Activated naive CD8-positive, alpha-beta T cell treated with anti-CD3 and anti-CD28 coated beads, Interleukin-2, amount 50 U/mL, for 16 hours (primary cell): ENCODE results near the gene TRABD2B.
"Not testable (repeated sequence)": the region's sequence is repeated elsewhere in the genome, so short reads cannot be mapped to it uniquely, and the experiment has no call there.

ENCODE experiments used
- DNase-seq: peaks from one replicate; pipeline ENCODE4 v3.0.0-alpha.2; 2020; ENCODE audit warnings: low read depth, low spot score

Gene TRABD2B

GRCh38 chr1:47967864-47968555, 29.2 kb downstream of the TRABD2B start:
- no peak for DNase-seq

GRCh38 chr1:47965816-47966215, 31.4 kb downstream of the TRABD2B start:
- no peak for DNase-seq

GRCh38 chr1:47964636-47965035, 32.5 kb downstream of the TRABD2B start:
- DNase-seq: no peak

GRCh38 chr1:47963568-47964358, 33.4 kb downstream of the TRABD2B start:
- DNase-seq: no peak

GRCh38 chr1:47962750-47963492, 34.3 kb downstream of the TRABD2B start:
- DNase-seq: no peak

- DNase-seq: not testable (repeated sequence)
Measured at GRCh38 chr1:47961835-47962234, 35.4 kb downstream of the TRABD2B start.

GRCh38 chr1:47956491-47956890, 40.7 kb downstream of the TRABD2B start:
- not testable (repeated sequence) for DNase-seq

- DNase-seq: no peak
Measured at GRCh38 chr1:47953661-47954060, 43.5 kb downstream of the TRABD2B start.

GRCh38 chr1:47951545-47952235, 45.5 kb downstream of the TRABD2B start:
- no peak for DNase-seq

- DNase-seq: no peak
Measured at GRCh38 chr1:47951026-47951425, 46.2 kb downstream of the TRABD2B start.

GRCh38 chr1:47950471-47950870, 46.7 kb downstream of the TRABD2B start:
- DNase-seq: no peak

- no peak for DNase-seq
Measured at GRCh38 chr1:47948126-47948525, 49.1 kb downstream of the TRABD2B start.

- no peak for DNase-seq
Measured at GRCh38 chr1:47947531-47947930, 49.7 kb downstream of the TRABD2B start.

GRCh38 chr1:47944561-47944960, 52.6 kb downstream of the TRABD2B start:
- no peak for DNase-seq

GRCh38 chr1:47942240-47942629, 55.0 kb downstream of the TRABD2B start:
- DNase-seq: no peak

- no peak for DNase-seq
Measured at GRCh38 chr1:47941609-47942239, 55.5 kb downstream of the TRABD2B start.

GRCh38 chr1:47940779-47941178, 56.4 kb downstream of the TRABD2B start:
- DNase-seq: no peak

- DNase-seq: no peak
Measured at GRCh38 chr1:47940326-47940725, 56.9 kb downstream of the TRABD2B start.

- no peak for DNase-seq
Measured at GRCh38 chr1:47938520-47938919, 58.7 kb downstream of the TRABD2B start.

- DNase-seq: no peak
Measured at GRCh38 chr1:47937586-47938254, 59.5 kb downstream of the TRABD2B start.
